Stimulated activated CD4-positive, alpha-beta T cell treated with anti-CD3 and anti-CD28 coated beads, TNF-alpha, amount 100 ng/mL, for 24 hours (primary cell): ENCODE results near the gene MYO7B.

Source experiments
- DNase-seq, 3 experiments: peaks; one replicate each; pipeline ENCODE4 v3.0.0-alpha.2; 2020; ENCODE audit warnings: low read depth in 3 of 3

MYO7B gene

GRCh38 chr2:127586746-127587295 lies 51.3 kb downstream of the MYO7B start:
- DNase-seq: no peak

GRCh38 chr2:127588241-127588640 lies 52.8 kb downstream of the MYO7B start:
- no peak for DNase-seq

GRCh38 chr2:127589358-127589757 lies 53.9 kb downstream of the MYO7B start:
- DNase-seq: no peak

DNA sequence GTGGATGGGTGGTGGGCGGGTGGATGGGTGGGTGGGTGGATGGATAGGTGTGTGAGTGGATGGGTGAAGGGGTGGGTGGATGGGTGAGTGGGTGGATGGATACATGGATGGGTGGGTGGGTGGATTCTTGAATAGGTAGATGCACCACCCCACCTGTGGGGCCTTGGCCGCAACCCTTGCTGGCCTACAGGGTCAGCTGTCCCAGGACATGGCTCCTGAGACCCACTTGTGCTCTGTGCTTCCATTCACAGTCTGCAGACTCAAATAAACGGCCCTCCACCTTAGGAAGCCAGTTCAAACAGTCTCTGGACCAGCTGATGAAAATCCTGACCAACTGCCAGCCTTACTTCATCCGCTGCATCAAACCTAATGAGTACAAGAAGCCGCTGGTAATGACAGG lies 54.4 kb downstream of the MYO7B start:
- no peak for DNase-seq

GRCh38 chr2:127590386-127591190 lies 55.1 kb downstream of the MYO7B start:
- DNase-seq: no peak

DNA sequence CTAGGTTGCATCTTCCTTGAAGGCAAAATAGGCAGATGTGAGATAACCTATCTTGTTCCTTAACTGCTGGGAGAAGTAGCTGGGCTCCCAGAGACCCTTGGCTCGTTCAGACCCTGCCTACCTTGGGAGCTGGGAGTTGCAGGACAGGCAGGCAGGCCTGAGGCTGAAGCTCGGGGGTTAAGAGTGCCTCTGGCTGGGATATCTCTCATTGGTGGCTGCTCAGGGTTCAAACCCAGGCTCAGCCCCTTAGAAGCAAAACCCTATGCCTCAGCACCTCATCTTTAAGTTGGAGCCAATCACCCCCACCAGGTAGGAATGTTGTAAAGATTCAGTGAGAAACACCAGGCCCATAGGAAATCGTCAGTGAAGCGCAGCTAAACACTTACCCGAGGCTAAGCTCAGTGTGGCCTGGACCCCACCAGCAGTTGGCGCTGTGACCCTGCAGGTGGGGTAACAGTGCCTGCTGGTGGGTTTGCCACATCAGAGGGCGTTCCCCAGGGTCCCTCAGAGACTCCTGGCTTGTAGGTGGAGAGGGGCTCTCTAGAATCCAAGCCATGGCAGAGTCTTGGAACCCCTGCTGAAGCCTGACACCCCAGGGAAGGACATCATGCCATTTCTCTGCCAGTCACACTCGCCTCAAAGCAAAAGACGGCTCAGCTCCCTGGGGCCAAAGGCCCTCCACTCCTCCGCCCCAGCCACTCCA lies 55.9 kb downstream of the MYO7B start:
- peak; percentile 25 to 61 (median 27) for DNase-seq

DNA sequence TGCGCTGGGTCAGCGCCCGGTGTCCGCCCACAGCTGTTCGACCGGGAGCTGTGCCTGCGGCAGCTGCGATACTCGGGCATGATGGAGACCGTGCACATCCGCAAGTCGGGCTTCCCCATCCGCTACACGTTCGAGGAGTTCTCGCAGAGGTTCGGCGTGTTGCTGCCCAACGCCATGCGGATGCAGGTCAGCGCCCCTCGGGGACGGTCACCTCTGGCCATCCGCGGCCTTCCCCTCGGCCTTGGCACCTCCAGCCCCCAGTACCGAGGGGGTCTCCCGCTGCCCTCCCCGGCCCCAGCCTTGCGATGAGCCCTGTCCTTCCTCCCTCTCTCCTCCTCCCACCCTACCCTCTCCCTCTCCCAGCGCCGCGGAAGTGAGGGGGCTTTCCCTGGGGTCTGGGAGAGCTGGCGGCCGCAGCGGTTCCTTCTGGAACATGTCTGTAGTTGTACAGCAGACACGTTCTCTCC lies 57.3 kb downstream of the MYO7B start:
- DNase-seq: no peak

- DNase-seq: no peak
Measured at GRCh38 chr2:127593228-127594115, 58.0 kb downstream of the MYO7B start.

DNA sequence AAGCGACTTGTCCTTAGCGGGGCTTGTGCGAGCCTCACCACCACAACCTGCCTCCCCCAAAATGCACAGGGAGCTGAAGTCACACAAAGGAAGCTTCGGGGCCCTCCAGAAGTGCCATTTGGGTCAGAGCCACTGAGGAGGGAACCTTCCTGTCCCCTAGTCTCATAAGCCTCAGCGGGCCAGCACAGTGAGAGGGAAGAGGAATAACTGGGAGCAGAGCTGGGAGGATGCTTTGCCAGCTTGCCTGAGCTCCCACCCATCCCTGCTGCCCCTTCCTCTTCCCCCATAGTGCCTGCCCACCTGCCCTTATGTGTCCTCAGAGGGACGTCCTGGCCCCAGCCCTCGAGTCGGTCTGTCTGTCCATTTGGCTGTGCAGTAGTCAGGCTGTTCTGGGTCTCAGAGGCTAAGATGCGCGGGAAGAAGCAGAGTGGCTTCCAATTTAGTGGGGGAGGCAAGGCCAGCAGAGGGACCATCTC lies 58.7 kb downstream of the MYO7B start:
- no peak for DNase-seq

DNA sequence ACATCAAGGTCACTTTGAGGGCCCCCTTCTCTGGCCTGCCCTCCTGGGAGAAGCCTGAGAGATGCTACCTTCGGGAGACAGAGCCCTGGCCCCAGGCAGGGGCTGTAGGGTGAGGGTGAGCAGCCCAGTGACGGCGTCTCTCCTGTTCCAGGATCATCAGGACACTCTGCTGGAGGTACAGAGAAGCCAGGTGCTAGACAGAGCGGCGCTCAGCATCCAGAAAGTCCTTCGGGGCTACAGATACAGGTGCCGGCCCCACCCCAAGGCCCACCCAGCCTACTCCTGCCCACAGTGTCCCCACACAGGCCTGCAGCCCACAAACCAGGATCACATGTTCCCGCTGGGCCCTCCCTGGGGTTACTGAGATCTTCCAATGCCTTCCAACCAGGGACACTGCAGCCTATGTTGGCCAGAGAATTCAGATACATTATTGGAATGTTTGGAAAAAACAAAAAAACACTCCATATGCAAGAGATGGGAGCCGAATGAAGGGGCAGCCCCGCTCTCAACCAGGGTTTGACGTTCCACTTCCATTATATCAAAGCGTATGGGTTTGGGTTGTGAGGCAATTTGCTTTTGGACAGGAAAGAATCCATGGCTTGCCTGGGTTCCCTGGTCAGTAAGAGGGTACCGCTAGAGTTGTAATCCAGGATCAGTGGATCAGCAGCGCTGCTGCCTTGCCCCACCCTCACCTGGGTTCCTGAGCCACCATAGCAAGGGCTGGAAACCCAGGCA lies 61.0 kb downstream of the MYO7B start:
- DNase-seq: no peak

- no peak for DNase-seq
Measured at GRCh38 chr2:127597046-127597983, 61.8 kb downstream of the MYO7B start.

GRCh38 chr2:127597984-127598380 lies 62.5 kb downstream of the MYO7B start:
- DNase-seq: no peak

- DNase-seq: no peak
Measured at GRCh38 chr2:127598711-127599110, 63.2 kb downstream of the MYO7B start.

GRCh38 chr2:127599211-127599610 lies 63.7 kb downstream of the MYO7B start:
- DNase-seq: no peak

DNA sequence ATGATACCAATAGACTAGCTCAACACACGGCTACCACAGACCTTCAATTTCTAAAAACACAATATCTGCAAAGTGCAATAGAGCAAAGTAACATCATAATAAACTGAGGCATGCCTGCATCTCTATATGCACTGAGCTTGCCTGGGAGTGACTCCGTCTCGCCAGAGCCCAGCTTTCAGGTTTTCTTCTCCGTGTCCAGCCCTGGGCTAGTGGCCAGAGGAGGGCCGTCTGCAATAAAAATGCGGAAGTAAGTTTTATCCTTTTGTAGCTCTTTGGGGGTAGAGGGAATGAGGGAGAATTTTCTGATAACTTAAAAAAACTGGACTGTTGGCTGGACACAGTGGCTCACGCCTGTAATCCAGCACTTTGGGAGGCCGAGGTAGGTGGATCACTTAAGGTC lies 69.5 kb downstream of the MYO7B start:
- DNase-seq: no peak

DNA sequence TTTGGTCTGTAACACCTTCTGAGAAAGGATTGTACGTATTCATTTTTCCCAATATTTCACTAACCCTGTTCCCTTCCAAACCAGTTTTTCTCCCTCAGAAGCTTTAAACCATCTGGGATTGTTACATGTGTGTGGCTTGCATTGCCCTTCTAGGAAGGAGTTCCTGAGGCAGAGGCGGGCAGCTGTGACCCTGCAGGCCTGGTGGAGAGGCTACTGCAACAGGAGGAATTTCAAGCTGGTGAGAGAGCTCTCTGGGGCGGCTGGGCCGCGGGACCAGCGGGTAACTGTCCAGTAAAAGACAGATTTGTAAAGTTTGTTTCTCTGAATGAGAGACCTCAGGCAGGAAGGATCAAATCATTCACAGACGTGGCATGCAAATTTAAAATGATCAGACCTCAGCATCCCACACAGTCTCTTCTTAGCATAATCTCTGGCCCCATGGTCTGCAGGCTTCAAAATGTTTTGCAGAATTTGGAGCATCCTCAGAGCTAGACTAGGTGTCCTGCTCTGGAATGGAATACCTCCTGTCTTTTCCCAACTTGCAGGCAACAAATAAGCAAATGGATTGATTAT lies 70.3 kb downstream of the MYO7B start:
- DNase-seq: no peak

DNA sequence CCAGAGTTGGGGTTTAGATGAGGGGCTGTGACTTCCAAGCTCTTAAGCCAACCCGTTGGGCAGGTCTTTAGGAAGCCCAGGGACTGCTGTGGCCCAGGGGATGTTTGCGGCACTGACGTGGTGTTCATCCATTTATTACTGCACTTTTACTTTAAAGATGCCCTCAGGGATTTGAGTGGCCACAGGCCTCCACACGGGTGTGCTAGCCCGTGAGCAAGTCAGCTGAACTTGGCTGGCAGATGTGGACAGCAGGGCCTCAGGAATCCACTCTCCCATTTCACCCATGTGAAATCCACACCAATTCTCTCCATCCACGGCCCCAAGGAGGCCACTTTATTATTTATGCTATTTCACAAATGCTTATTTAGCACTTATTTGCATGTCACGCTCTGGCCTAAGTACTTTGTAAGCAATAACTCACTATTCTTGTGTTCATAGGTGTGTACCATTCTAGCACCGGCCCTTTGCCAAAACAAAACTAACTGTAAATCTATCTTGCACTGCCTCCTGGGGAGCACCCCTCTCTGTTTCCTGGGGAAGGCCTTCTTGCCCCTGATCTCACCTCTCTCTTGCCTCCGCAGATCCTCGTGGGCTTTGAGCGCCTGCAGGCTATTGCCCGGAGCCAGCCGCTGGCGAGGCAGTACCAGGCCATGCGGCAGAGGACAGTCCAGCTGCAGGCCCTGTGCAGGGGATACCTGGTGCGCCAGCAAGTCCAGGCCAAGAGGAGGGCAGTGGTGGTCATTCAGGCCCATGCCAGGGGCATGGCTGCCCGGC lies 71.3 kb downstream of the MYO7B start:
- DNase-seq: no peak

- DNase-seq: no peak
Measured at GRCh38 chr2:127607399-127607908, 72.0 kb downstream of the MYO7B start.
